ENCODE data around the gene PLEKHO1.

- TF ChIP-seq POLR2A (IDR thresholded peaks at IDR 0.05; ENCODE audit: low read depth, low read length) (no peak), POLR2AphosphoS5 (IDR thresholded peaks at IDR 0.05; ENCODE audit: low read depth, low read length) (no peak), TAF1 (IDR thresholded peaks at IDR 0.05; ENCODE audit: borderline replicate concordance, low read depth, low read length) (no peak)
Observed at GRCh38 chr1:150106341-150106740, 43.4 kb upstream of the PLEKHO1 start.
